GM19328 (cell line): ENCODE measurements around the gene FBXL20.
"Not testable (repeated sequence)": the region's sequence is repeated elsewhere in the genome, so short reads cannot be mapped to it uniquely, and the experiment has no call there.

ENCODE experiments used
- ATAC-seq: cut with Tn5 transposase; IDR thresholded peaks from one replicate; pipeline ENCODE4 v1.9.1; 2021; ENCODE audit warnings: mild to moderate bottlenecking, moderate library complexity; ENCODE audit not compliant: unreplicated experiment

FBXL20 gene

DNA sequence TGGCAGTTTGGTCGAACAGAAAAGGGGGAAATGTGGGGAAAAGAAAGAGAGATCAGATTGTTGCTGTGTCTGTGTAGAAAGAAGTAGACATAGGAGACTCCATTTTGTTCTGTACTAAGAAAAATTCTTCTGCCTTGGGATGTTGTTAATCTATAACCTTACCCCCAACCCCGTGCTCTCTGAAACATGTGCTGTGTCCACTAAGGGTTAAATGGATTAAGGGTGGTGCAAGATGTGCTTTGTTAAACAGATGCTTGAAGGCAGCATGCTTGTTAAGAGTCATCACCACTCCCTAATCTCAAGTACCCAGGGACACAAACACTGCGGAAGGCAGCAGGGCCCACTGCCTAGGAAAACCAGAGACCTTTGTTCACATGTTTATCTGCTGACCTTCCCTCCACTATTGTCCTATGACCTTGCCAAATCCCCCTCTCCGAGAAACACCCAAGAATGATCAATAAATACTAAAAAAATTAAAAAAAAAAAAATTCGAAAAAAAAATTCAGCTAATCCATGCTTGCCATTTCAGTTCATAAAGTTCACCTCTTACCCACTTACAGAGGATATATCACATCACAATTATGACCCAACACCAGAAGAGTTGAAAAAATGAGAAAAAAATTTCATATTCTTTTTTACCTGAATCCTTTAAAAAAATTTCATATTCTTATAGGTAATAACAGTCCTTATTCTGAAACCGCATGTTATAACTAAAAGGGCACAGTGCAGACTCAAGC is 67.2 kb downstream of the FBXL20 start:
- ATAC-seq, result not testable (repeated sequence)

DNA sequence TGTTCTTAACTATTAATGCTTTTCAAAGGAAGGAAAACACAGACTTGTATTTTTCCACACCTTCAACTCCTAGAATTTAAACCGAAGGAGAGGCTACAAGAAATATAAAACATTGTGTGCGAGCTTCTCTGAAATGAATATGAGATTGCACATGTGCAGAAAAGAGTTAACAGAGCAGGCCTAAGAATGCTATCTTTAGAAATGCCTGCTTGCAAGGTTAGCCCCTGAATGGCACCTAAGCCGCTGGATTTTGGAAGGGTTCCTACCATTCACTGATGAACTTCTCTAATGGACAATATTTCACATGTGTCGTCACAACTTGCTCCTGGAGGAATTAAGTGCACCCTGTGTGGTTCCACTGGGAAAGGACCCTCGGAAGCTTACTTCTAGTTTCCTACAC is 69.3 kb downstream of the FBXL20 start:
- no peak for ATAC-seq

DNA sequence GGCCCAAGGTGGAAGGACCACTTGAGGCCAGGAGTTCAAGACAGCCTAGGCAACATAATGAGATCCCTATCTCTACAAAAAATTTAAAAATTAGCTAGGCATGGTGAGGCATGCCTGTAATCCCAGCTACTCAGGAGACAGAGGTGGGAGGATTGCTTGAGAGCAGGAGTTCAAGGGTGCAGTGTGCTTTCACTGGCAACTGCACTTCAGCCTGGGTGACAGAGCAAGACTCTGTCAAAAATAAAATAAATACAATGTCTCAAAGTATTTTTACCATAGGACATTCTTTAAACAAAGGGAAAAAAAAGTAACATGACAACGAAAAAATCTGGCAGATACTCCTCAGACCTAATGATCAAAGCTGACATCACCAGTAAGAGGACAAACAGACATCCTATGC is 72.6 kb downstream of the FBXL20 start:
- ATAC-seq, result no peak

DNA sequence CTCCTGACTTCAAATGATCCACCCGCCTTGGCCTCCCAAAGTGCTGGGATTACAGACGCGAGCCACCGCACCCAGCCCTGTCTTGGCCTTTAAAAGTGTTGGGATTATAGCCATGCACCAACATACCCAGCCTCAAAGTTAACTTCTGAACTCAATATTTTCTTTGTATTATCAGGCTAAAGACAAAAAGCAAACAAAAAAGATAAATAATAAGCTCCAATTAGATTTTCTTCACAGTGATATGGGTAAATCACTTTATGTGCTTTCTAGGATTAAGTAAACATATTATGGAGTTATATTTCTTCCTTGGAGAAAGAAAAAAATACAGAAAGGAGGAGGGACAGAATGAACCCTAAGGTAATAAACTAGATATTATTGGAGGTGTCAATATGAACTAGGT is 74.3 kb downstream of the FBXL20 start:
- no peak for ATAC-seq

DNA sequence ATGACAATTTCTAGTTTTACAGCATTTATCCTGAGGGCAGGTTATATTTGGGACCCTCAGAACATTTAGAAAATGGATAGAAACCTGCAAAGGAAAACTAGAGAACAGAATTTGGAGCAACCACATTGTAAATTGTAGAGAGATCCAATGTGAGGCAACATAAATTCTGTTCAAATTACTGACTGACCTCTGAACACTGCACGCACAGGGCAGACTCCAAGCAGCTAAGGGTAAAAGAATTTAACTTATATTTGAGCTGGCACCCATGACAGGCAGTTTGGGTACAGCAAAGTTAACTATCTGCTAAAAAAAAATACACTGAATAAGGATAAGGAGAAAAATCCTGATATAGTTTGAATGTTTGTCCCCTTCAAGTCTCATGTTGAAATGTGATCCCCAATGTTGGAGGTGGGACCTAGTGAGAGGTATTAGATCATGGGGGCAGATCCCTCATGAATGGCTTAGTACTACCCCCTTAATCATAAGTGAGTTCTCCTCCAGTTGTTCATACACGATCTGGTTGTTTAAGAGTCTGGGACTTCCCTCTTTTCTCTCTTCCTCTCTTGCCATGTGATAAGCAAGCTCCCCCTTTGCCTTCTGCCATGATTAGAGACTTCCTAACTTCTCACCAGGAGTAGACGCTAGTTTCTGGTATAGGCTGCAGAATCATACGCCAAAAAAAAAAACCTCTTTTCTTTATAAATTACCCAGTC is 75.7 kb downstream of the FBXL20 start:
- no peak for ATAC-seq

DNA sequence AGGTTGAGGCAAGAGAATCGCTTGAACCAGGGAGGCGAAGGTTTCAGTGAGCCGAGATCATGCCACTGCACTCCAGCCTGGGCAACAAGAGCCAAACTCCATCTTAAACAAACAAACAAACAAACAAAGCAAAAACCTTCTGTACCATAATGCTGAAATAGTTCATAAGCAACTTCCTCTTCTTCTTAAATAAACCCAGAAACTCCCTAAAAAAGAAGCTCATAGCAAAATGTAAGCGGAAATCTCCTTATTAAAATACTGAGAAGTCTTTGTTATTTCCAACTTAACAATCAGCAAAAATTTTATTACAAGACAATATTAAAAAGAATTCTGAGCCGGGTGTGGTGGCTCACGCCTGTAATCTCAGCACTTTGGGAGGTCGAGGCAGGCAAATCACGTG is 82.8 kb downstream of the FBXL20 start:
- no peak for ATAC-seq

DNA sequence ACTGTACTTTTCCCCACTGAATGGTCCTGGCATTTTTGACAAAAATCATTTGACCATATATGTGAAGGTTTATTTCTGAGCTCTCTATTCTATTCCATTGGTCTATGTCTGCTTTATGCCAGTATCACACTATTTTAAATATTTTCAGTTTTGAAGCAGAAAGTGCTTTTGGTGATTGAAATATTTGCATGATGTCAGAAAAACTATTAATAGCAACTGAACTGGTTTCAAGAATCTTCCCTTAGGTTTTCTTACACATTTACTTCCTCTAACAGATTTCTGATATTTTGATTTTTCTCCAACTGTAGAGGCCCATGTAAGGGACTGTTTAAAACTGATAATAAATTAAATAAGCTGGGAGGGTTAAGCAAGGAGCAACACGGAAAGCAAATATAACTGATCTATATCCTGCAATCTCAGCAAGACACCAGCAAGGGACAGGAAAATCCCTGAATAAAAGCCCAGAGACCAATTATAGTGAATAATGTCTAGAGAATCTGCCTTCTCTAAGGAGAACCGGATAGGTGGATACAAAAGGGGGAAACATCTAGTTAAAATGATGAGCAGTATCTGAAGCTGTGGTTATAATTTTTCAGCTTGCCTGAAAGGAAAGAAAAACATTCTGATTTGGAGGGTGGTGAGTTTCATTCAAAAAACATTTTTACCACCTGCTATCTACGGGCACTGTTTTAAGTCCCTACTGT is 94.8 kb downstream of the FBXL20 start:
- ATAC-seq, result no peak

DNA sequence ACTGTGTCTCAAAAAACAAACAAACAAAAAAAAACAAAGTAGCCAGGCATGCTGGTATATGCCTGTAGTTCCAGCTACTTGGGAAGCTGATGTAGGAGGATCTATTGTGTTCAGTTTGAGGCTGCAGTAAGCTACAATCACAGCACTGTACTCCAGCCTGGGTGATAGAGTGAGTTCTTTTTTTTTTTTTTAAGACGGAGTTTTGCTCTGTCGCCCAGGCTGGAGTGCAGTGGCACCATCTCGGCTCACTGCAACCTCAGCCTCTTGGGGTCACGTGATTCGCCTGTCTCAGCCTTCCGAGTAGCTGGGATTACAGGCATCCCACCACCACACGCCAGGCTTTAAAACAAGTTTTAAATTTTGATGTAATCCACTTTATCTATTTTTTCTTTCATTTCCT is 95.4 kb downstream of the FBXL20 start:
- ATAC-seq, result no peak

DNA sequence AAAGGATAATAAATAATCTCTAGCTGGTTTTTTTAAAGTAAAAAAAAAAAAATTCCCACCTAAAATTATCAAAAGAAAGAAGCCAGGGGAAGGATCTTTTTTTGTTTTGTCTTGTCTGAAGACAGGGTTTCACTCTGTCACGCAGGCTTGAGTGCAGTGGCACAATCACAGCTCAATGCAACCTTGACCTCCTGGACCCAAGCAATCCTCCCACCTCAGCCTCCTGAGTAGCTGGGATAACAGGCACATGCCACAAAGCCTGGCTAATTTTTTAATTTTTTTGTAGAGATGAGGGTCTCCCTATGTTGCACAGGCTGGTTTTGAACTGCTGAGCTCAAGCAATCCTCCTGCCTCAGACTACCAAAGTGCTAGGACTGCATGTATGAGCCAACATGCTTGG is 97.2 kb downstream of the FBXL20 start:
- no peak for ATAC-seq

DNA sequence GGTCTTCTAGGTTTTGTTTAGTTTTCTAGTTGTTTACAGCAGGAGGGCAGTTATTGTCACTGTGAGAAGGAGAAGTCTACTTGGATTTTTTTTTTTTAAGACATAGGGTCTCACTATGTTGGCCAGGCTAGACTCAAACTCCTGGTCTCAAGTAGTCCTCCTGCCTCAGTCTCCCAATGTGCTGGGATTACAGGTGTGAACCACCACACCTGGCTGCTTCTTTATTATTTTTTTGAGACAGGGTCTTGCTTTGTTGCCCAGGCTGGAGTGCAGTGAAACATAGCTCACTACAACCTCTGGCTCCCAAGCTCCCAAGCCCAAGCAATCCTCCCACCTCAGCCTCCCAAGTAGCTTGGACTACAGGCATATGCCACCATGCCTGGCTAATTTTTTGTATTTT is 107.4 kb downstream of the FBXL20 start:
- no peak for ATAC-seq

DNA sequence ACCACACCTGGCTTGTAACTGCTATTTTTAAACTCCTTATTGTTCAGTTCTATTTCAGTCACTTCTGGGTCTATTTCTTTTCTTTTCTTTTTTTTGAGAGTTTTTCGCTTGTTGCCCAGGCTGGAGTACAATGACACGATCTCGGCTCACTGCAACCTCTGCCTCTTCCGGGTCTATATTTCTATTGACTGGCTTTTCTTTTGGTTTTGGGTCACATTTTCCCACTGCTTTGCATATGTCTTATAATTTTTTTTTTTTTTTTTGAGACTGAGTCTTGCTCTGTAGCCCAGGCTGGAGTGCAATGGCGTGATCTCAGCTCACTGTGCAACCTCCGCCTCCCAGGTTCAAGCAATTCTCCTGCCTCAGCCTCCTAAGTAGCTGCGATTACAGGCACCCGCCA is 108.9 kb downstream of the FBXL20 start:
- not testable (repeated sequence) for ATAC-seq

DNA sequence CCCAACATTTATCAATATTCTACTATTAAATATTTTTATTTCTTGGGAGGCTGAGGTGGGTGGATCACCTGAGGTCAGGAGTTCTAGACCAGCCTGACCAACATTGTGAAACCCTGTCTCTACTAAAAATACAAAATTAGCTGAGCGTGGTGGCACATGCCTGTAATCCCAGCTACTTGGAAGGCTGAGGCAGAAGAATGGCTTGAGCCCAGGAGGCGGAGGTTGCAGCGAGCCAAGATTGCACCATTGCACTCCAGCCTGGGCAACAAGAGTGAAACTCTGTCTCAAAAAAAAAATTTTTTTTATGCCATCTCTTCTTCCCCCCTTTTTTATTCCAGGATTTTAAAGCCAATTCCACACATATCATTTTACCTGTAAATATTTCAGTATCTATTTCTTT is 114.9 kb downstream of the FBXL20 start:
- ATAC-seq, result not testable (repeated sequence)

DNA sequence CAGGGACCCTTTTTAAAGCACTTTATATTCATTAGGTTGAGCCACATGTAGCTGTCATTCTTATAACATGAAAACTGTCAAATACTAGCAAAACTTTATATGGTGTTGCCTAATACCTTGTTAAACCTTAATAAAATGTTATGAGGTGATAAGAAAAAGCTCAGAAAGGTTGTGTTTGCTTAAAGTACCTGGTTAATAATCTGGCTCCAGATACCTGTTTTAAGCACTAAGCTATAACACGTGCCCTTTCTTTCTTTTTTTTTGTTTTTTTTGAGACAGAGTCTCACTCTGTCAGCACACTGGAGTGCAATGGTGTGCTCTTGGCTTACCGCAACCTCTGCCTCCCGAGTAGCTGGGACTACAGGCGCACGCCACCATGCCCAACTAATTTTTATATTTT is 116.7 kb downstream of the FBXL20 start:
- ATAC-seq, result no peak

DNA sequence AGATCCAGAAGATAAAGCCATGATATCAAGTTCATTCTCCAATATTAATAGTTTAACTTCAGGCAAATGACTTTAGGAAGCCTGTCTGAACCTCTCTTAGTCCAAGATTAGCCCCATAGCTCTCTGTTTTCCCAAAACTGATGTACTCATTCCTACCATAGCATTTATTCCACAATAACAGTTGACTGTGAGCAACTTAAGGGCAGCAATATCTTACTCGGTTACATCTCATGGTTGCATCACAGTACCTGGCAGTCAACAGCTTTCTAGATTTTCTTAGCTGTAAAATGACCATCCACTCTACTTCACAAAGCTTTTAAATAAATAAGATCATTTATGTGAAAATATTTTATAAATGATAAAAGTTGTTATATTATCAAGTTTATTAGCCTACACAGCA is 117.5 kb downstream of the FBXL20 start:
- ATAC-seq, result no peak

DNA sequence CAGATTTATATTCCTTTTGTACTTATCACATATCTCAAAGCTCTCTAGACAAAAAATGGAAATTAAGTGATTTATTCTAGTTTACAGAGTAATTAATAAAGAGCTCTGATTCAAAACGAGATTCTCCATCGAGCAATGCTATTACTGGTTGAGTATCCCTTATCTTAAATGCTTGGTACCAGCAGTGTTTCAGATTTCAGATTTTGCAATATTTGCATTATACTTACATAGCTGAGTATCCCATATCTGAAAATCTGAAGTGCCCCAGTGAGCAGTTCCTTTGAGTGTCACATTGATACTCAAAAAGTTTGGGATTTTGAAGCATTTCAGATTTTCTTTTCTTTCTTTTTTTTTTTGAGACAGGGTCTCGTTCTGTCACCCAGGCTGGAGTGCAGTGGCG is 118.3 kb downstream of the FBXL20 start:
- ATAC-seq, result no peak

DNA sequence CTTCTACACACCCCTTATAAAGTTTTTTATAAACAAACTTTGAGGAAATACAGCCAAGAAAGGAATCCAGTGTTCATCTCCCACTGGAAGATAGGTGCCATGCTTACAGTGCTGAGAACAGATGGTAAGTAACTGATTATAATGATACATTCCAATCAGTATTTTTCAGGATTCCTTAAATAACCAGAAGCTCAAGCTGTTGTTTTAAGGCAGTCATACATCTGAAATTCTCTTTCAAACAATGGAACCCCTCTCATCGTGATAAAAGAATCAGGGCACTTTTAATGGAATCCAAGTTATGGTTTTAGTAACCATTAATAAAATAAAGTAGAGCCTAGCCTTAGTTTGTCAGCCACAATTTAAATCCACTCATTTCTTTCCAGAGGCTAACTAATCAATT is 119.6 kb downstream of the FBXL20 start:
- ATAC-seq, result no peak

DNA sequence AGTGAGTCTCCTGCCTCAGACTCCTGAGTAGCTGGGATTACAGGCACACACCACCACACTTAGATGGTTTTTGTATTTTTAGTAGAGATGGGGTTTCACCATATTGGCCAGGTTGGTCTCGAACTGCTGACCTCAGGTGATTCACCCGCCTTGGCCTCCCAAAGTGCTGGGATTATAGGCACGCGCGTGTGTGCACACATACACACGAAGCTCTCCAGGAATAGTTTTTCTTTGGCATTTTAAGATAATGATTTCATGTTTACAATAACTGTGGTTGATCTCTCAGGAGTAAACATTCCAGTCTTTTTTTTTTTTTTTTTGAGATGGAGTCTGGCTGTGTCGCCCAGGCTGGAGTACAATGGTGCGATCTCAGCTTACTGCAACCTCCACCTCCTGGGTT is 123.2 kb downstream of the FBXL20 start:
- not testable (repeated sequence) for ATAC-seq

DNA sequence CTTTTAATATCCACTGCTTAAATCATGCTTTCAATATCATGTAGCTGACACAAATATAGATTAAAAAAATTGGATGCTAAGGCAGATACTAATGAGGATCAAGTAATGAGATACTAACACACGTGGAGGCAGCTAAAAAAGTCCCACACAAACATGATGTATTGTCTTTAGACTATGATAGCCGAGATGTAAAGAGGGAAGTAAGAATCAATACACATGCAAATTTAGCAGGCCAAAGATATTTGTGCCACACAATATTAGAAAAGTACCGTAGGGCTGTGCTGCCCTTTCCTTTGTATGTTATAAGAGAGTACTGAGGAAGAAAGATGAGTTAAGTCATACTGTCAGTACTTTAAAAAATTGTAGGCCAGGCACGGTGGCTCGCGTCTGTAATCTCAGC is 124.3 kb downstream of the FBXL20 start:
- no peak for ATAC-seq

DNA sequence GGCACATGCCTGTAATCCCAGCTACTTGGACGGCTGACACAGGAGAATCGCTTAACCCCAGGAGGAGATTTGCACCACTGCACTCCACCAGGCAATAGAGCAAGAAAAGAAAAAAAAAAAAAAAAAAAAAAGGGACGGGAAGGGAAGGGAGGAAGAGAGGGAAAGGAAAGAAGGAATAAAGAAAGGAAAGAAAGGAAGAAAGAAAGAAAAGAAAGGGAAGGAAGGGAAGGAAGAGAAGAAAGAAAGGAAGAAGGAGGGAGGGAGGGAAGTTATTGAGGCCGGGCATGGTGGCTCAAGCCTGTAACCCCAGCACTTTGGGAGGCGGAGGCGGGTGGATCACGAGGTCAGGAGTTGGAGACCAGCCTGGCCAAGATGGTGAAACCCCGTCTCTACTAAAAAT is 125.3 kb downstream of the FBXL20 start:
- no peak for ATAC-seq

DNA sequence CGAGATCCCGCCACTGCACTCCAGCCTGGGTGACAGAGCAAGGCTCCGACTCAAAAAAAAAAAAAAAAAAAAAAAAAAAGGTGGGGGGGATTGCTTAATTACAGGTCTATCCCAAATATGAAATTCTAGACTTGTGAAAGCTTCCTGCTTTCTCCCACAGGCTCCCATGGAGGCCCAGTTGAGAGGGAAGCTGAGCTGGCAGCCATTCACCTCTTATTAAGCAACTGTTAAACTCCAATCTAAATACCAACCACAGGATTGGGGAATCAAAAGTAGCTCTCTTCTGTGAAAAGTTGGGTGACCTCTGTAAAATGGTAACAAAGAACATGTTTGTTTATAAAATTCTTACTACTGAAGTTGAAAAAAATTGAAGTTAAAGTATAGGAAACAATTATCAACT is 129.9 kb downstream of the FBXL20 start:
- ATAC-seq, result no peak

DNA sequence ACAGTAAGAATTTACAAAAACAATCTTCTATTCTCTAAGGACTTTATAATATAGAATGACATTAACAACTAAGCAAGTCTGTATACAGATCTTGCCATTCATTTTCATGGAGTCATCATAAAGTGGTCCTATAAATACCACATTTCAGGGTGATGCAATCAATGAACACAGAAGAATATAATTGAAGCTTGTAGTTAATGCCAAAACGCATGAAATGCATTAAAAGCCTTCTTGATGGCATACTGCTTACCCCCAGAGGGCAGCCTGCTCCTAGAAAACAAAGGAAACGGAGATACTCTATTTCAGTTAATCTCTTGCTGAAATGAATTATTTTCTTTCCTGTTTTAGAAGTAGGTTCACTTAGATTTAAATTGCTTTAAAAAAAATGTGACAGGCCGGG is 130.5 kb downstream of the FBXL20 start:
- ATAC-seq, result no peak

DNA sequence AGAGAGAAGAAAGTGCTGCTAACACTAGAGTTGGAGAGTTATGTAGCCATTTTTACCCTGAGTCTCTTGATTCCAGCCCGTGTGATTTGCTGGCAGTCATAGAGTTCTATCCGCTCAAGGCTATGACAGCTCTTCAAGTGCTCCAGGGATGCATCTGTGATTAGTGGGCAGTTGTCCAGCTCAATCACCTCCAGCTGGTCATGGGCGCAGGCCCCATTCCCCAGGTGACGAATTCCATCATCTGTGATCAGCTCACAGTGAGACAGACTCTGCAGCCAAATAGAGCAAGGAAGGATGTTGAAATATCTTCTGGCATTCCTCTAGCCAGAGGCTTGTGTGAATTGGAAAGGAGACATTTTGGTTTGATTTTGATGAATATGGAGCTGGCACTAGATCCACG is 137.3 kb downstream of the FBXL20 start:
- ATAC-seq, result no peak
